HL-60 (cell line): ENCODE measurements around the gene KRR1.
A peak's percentile ranks its signal among the peaks of the same experiment; 100 is the strongest.

Source experiments
- DNase-seq, 2 experiments: peaks; one replicate each; pipeline ENCODE4 v3.0.0-alpha.2; 2010 to 2020; ENCODE audit warnings: low read depth in 1 of 2, low spot score in 1 of 2
- H3K27ac ChIP-seq: fragments of 250-450 bp; sonication (Bioruptor Pico); replicated peaks from 2 replicates; pipeline ENCODE4 v1.5.1; 2020; ENCODE audit warnings: mild to moderate bottlenecking, moderate library complexity
- H3K27me3 ChIP-seq: fragments of 250-450 bp; sonication (Bioruptor Pico); 2 replicates; pipeline ENCODE4 v1.5.1; 2021; ENCODE audit warnings: mild to moderate bottlenecking, moderate library complexity; ENCODE audit not compliant: insufficient read depth, poor library complexity, severe bottlenecking
- H3K4me3 ChIP-seq: replicated peaks from 2 replicates; pipeline ENCODE4 v1.5.1; 2011; ENCODE audit warnings: mild to moderate bottlenecking, control low read depth, low read length; ENCODE audit not compliant: insufficient read depth
- CTCF ChIP-seq: IDR thresholded peaks from one replicate; pipeline ENCODE4 v1.5.1; 2011; ENCODE audit warnings: low read length, control low read depth, inconsistent platforms; ENCODE audit not compliant: insufficient read depth
- GABPA ChIP-seq: IDR thresholded peaks from 2 replicates; pipeline ENCODE4 v1.6.1; 2012; ENCODE audit warnings: low read depth
- POLR2AphosphoS5 ChIP-seq: IDR thresholded peaks from 2 replicates; pipeline ENCODE4 v1.6.1; 2012; ENCODE audit warnings: low read depth
- REST ChIP-seq: IDR thresholded peaks from 2 replicates; pipeline ENCODE4 v1.6.1; 2012; ENCODE audit warnings: low read depth; ENCODE audit not compliant: insufficient replicate concordance
- SPI1 ChIP-seq: IDR thresholded peaks from 2 replicates; pipeline ENCODE4 v1.6.1; 2012; ENCODE audit warnings: low read depth, mild to moderate bottlenecking, borderline replicate concordance
- long read RNA-seq: library from polyadenylated mRNA; unstranded; transcript quantifications from one replicate; pipeline ENCODE4 v2.0.0, GENCODE V29; 2020

Gene KRR1
- long read RNA-seq, full-length matches to known transcripts = 74 of 112 reads
- long read RNA-seq, partial matches to known transcripts = 20 of 112 reads
- long read RNA-seq, other reads (novel, unspliced or antisense) = 18 of 112 reads

GRCh38 chr12:75511116-75512048, at the start of gene KRR1:
TSS of gene KRR1 (minus strand) at chr12:75511609. CDS start at chr12:75511597, 12 bp downstream.
- peak; percentile 97 to 98 for DNase-seq
- TF ChIP-seq GABPA (peak; percentile 100), REST (peak; percentile 81), CTCF (no peak), POLR2AphosphoS5 (peak; percentile 77)
- H3K4me3 ChIP-seq = peak within 1 kb of the TSS; percentile 95
- no peaks in the 10 kb centered on the region for H3K27me3 ChIP-seq
- peak within 1 kb of the TSS; percentile 83 for H3K27ac ChIP-seq

- TF ChIP-seq REST (no peak), SPI1 (no peak), CTCF (no peak), POLR2AphosphoS5 (no peak), GABPA (no peak)
- no peak for DNase-seq
Measured at GRCh38 chr12:75560167-75560566, 48.8 kb upstream of the KRR1 start.

GRCh38 chr12:75558287-75558686, 46.9 kb upstream of the KRR1 start:
- Histone ChIP-seq H3K27me3 (no peaks in the 10 kb centered on the region), H3K4me3 (no peak overlapping the region), H3K27ac (no peak overlapping the region)
- TF ChIP-seq POLR2AphosphoS5 (no peak), SPI1 (no peak), GABPA (no peak), CTCF (no peak), REST (no peak)
- no peak for DNase-seq

More at GRCh38 chr12:75560167-75560566, 48.8 kb upstream of the KRR1 start:
- H3K27ac ChIP-seq = no peak overlapping the region
- no peak overlapping the region for H3K4me3 ChIP-seq
- no peaks in the 10 kb centered on the region for H3K27me3 ChIP-seq
